Erythroblast (primary cell): Measurements from ENCODE around the gene AMBRA1.
A peak's percentile ranks its signal among the peaks of the same experiment; 100 is the strongest.
"Not testable (repeated sequence)": the region's sequence is repeated elsewhere in the genome, so short reads cannot be mapped to it uniquely, and the experiment has no call there.

Experiments used
- DNase-seq, 2 experiments: peaks; one replicate each; lab custom pipeline; 2025; lab: John Stamatoyannopoulos, UW
- GATA1 ChIP-seq: IDR thresholded peaks from 2 replicates; pipeline ENCODE4 v1.6.1; 2011; ENCODE audit warnings: low read depth, mild to moderate bottlenecking, control low read depth, low read length, moderate library complexity
- POLR2A ChIP-seq: IDR thresholded peaks from 2 replicates; pipeline ENCODE4 v1.6.1; 2011; ENCODE audit warnings: mild to moderate bottlenecking, low read length

Gene AMBRA1

GRCh38 chr11:46375392-46376101 is 218.3 kb downstream of the AMBRA1 start:
- TF ChIP-seq POLR2A = no peak
- no peak for TF ChIP-seq GATA1
- no peak for DNase-seq

- no peak for DNase-seq
- no peak for TF ChIP-seq GATA1
- TF ChIP-seq POLR2A = no peak
These were observed 219.0 kb downstream of the AMBRA1 start for GRCh38 chr11:46374815-46375214.

GRCh38 chr11:46373787-46374740 is 219.8 kb downstream of the AMBRA1 start:
- no peak for DNase-seq
- TF ChIP-seq POLR2A = no peak
- no peak for TF ChIP-seq GATA1

GRCh38 chr11:46372501-46372900 is 221.3 kb downstream of the AMBRA1 start:
- not testable (repeated sequence) for DNase-seq

GRCh38 chr11:46372086-46372485 is 221.7 kb downstream of the AMBRA1 start:
- no peak for DNase-seq
- TF ChIP-seq POLR2A (no peak), GATA1 (no peak)

GRCh38 chr11:46371262-46371661 is 222.6 kb downstream of the AMBRA1 start:
- not testable (repeated sequence) for DNase-seq

- TF ChIP-seq POLR2A = no peak
- no peak for TF ChIP-seq GATA1
- no peak for DNase-seq
These were observed 223.6 kb downstream of the AMBRA1 start for GRCh38 chr11:46370253-46370652.

- DNase-seq = peak; percentile 69 to 79
- no peak for TF ChIP-seq POLR2A
- TF ChIP-seq GATA1 = no peak
These were observed 224.2 kb downstream of the AMBRA1 start for GRCh38 chr11:46369458-46370152.

- TF ChIP-seq POLR2A = no peak
- TF ChIP-seq GATA1 = no peak
- no peak for DNase-seq
These were observed 225.9 kb downstream of the AMBRA1 start for GRCh38 chr11:46367916-46368267.

- peak; percentile 60 to 79 for DNase-seq
- TF ChIP-seq POLR2A (no peak), GATA1 (no peak)
These were observed 226.4 kb downstream of the AMBRA1 start for GRCh38 chr11:46367244-46367915.

GRCh38 chr11:46366661-46367161 is 227.1 kb downstream of the AMBRA1 start:
- TF ChIP-seq POLR2A (no peak), GATA1 (no peak)

GRCh38 chr11:46366260-46366659 is 227.6 kb downstream of the AMBRA1 start:
- DNase-seq = no peak
- TF ChIP-seq GATA1 = no peak
- TF ChIP-seq POLR2A = no peak

More at GRCh38 chr11:46366661-46367161, 227.1 kb downstream of the AMBRA1 start:
- DNase-seq = no peak

- no peak for DNase-seq
- TF ChIP-seq GATA1 (no peak), POLR2A (no peak)
These were observed 229.0 kb downstream of the AMBRA1 start for GRCh38 chr11:46364791-46365190.

- DNase-seq = no peak
- TF ChIP-seq GATA1 = no peak
- no peak for TF ChIP-seq POLR2A
These were observed 229.8 kb downstream of the AMBRA1 start for GRCh38 chr11:46364056-46364455.
